T-helper 1 cell treated with Interleukin-12 subunit alpha and Interleukin-12 subunit beta and Interleukin-4 antibody, amounts not matched to agents 30 ng/mL and 1 ng/mL, for 36 hours (primary cell): Measurements from ENCODE around the gene FUT8. TPM values are rescaled to one million over a fixed set of nuclear protein-coding genes. Genes with fewer than 3 reads are reported as not detected.
"Not testable (repeated sequence)": the region's sequence is repeated elsewhere in the genome, so short reads cannot be mapped to it uniquely, and the experiment has no call there.

Experiments used
- intact Hi-C: fragments of 100-400 bp; cut with micrococcal nuclease; formaldehyde crosslinking; loops from one replicate; pipeline ENCODE4 v1.15.1; 2024
- total RNA-seq: library from RNA; stranded (reverse); gene quantifications from 2 replicates; pipeline ENCODE4 v1.2.3, GENCODE V29; 2022

The FUT8 gene
- total RNA-seq, 1 donor from 2014 or later: 156 TPM

DNA sequence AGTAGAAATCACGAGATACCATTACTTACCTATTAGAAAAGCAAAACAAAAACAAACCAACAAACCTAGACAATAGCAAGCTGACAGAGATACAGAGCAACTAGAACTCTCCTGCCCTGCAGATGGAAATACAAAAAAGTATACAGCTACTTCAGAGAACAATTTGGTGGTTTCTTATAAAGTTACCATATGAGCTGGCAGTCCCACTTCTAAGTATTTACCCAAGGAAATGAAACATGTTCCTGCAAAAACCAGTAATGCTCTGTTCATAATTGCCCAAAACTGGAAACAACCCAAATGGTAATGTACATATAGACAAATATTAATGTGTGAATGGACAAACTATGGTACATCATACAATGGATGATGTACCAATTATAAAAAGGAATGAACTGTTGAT is 31.7 kb downstream of the FUT8 start:
- intact Hi-C loops: loop anchor here (2.0 to 5.0 kb wide), 2 partner anchors 15 to 288 kb away; no protein-coding TSS in a partner anchor

DNA sequence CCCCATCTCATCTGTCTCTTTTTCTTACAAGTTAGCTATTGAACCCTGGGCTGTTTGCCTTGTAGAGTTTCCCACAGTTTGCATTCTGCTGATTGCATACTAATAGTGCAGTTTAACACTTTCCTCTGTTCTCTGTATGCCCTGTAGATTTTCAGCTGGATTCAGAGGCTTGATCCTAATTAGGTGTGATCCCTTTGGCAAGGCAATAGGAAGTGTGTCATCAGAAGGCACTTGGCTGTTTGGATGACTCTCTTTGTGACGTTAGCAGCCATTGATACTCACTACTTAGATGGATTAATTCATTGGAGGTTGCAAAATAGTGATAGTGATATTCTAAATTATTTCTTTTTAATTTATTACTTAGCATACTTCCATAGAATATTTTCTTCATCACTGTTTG is 33.6 kb downstream of the FUT8 start:
- intact Hi-C loops: no loop called here

DNA sequence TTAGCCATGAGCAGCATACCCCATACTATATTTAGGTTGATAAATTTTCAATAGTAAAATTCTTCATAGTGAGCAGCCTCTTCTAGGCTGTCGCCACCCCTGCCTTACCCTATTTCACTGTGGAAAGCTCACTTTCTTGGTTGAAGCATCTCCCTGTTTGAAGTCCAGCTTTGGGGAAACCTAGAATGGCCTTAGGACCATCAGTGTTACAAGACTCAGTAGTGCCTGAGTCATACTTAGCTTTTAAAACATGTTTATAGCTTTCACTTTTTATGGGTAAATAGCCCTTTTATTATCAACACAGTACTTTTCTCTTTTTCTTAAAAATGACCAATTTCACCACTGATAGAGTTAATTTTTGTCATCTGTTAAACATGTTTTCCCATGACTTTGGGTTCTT is 37.1 kb downstream of the FUT8 start:
- intact Hi-C loops: no loop called here

DNA sequence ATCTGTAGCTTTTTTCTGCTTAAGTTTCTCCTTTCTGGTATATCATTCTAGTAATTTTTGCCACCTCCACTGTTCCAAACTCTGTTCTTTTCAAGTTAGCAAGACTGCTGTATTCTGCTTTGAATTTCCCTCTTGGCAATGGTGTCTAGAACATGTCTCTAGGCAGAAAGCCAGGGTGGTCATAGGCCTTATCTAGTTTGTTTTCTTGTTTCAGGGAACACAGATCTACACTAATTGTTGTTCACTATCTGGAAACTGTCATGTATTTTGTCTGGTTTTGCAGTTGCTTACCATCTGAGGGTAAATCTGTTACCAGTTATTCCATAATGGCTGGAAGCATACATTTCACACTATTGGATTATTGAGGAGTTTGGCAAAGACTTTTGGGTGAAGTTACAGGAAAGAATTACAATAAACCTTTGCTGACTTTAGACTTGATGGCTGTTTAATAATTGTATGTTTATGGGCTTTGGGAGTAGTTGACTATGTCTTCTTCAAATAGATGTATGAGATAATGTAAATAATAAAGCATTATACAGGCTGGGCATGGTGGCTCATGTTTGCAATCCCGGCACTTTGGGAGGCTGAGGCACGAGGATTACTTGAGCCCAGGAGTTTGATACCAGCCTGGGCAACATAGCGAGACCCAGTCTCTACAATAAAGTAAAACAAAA is 41.4 kb downstream of the FUT8 start:
- intact Hi-C loops: no loop called here

DNA sequence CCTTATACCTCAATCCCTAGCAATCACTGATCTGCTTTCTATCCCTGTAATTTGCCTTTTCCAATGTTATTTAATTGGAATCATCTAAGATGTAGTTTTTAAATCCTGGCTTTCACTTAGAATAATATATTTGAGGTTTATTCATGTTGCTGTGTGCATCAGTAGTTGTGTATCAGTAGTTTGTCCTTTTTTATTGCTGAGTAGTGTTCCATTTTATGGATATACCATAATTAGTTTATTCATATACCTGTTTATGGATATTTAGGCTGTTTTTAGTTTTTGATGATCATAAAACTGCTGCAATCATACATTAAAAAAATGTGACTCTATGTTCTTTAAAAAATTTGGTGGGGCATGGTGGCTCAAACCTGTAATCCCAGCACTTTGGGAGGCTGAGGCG is 43.7 kb downstream of the FUT8 start:
- intact Hi-C loops: no loop called here

DNA sequence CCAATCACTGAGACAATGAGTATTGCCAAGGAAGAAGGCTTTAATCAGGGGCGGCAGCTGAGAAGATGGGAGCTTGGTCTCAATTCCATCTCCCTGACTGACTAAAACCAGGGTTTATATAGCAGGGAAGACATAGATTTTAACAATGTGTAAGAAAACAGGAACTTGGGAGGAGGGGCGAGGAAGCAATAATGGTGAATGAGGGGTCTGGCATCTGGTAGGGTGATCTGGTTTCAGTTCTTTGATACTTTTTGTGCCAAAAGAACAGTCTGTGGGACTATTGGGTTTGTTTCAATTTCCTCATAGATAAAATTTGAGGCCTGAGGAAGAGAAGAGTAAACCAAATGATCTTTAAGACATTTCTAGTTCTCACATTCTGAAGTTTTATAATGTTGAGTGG is 49.2 kb downstream of the FUT8 start:
- intact Hi-C loops: no loop called here

DNA sequence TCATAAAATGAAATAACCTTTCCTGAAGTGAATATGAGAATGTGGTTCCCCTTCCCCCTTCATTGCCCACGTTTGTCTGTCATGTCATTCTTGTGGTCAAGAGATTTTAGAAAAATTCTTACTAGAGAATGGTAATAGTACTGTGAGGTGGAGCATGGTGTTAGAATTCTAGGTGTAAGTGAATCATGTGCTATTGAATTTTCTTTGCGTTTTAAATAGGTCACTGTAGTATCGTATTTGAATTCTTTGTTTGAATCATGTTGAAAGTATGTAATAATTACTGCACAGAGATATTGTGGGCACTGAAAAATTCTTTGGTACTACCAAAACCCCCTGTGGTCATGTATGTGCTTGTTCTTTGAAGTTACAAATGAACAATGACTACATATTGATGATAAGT is 49.9 kb downstream of the FUT8 start:
- intact Hi-C loops: no loop called here

DNA sequence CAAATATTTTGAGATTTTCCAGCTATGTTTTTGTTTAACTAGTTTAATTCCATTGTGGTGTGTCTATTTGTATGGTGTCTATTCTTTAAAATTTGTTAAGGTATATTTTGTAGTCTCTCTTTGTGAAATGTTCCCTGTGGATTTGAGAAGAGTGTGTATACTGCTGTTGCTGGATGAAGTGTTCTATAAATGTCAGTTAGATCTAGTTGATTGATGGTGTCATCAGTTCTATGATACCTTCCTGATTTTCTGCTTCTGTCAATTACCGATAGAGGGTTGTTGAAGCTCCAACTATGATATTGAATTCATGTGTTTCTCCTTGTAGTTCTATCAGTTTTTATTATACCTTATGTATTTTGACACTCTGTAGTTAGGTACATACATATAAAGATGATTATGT is 53.1 kb downstream of the FUT8 start:
- intact Hi-C loops: no loop called here

DNA sequence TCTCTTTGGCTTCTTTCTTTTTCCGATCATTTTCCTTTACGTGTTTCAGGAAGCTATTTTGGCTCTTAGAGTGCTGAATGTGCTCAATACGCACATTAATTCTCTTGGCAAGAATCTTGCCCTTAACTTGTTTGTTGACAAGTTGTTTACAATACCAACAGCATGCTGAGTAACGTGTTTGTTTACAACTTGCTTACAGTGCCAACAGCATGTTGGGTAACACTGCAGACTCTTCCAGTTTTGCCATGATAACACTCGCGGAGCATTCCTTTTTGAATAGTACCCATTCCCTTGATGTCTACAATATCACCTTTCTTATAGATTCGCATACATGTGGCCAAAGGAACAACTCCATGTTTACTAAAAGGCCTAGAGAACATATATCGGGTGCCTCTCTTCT is 55.4 kb downstream of the FUT8 start:
- intact Hi-C loops: not testable (repeated sequence)

DNA sequence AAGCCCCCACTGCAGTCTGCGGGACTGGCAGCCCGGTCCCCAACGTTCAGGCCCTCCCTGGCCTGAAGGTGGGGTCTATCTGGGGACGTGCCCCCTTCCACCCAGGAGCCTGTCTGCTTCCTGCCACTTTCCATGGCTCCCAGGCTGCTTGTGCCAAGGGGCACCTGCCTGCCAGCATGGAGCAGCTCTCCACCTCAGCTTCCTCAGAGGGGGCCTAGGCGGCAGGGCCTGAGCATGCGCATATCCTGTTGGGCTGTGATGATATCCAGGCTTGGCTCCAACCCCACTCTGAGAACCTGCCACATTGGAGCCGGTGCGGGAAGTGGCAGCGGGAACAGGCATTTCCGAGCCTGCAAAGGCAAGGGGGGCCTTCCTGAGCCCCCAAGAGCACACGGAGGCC is 57.4 kb downstream of the FUT8 start:
- intact Hi-C loops: no loop called here

DNA sequence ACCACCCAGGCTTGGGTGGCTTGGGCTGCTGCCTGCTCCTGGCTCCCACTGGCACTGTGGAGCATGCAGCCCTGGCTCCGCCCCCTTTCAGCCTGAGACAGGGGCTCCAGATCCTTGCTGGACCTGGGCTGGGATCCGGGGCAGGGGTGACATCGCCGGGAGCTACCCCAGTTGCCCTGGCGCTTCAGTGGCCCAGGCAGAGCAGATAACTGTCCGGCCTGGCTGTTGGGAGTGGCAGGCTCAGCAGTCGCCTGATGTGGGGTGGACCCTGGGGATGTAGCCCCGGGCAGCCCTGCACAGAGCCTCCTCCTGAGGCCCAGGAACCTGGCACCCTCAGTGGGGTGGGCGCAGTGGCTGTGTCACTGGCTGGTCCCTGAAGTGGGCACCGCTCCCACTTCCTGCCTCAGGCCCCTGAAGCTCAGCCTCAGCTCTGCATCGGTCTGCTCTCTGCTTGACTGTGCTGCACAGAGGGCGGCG is 57.9 kb downstream of the FUT8 start:
- intact Hi-C loops: no loop called here

DNA sequence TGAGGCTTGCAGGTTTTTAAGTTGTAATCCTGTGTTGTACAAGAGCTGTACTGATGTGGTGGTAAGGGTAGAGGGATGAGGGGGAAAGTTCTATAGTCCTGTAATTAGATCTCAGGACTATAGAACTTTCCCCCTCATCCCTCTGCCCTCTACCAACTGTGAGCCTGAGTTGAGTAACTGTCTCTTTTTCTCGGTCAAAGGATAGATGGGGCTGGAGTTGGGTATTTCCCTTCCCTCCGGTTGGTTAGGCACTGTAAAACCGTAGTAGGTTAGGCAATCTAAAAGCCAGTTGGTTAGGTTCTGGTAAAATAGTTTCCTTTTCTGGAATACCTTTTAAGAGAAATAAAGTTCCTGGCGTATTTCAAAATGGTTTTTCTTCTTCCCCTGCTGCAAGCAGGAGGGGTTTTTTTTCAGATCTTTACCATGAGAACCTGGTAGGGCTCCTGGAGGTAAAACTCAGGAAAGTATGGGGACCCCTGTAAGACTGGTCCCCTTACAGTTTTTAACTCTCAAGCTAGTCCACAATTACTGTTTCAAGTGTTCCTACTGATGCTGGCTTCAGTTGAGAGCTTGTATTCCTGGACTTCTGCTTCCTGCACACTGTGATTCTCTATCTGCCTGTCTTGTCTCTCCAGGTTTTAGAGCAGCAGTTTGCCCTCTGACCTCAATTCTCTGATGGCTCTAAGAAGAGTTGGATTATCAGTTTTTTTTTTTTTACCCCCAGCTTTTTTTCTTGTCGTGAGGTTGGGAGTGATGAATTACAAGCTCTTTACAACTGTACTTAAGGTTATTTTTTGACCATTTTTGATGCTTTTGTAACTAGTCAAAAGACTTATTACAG is 58.7 kb downstream of the FUT8 start:
- intact Hi-C loops: no loop called here

DNA sequence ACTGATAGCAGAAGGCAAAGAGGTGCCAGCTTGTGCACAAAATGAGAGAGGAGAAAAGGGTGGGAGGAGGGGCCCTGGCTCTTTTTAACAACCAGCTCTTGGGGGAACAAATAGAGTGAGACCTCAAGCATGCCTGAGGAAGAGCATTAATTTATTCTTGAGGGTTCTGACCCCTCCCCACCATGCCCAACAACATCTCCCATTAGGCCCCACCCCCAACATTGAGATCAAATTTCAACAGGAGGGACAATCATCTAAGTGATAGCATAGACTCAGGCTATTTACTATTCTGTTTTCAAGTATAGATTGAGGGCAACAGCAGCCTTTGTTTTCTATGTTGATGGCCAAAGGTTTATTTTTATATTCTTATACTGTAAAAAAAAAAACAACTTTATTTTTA is 59.7 kb downstream of the FUT8 start:
- intact Hi-C loops: no loop called here

DNA sequence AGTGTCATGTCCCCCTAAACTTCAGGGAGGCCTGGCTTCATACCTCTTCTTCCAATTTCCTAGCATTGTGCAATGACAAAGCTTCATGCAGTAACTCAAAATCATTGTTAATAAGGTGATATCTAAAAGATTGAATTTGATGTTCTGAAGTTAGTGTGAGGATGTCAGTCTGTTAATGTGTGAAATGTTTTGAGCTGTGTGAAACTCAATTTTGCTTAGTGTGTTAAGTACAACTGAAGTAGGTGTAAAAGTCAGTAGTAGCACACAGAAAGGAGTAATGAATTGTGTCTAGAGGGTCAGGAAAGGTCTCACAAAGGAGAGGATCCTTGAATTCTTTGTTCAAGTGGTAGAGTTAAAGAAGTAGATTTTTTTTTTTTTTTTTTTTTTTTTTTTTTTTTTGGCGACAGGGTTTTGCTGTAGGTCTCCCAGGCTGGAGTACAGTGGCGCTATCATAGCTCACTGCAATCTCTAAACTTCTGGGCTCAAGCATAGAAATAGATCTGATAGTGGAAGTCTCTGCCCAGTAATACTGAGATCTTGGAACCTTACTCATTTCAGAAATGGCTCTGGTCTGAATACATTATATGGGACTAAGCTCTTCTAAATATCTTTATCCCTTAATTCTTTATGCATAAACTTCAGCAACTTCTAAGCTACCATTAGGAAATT is 63.9 kb downstream of the FUT8 start:
- intact Hi-C loops: no loop called here

DNA sequence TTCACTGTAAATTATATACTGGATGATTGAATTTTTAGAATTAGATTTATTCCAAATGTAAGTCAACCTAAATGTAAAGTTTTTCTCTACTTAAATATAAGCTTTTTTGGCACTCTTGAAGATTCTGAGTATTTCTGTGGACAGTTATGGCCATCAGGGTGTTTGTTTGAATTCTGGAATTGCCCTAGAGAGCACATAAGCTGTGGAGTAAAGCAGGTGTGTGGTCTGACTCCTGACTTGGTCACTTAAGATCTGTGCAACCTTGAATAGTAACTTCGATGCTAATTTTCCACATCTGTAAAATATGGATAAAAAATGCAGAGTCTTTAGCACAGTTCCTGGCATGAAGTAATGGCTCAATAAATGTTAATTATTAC is 64.4 kb downstream of the FUT8 start:
- intact Hi-C loops: no loop called here

DNA sequence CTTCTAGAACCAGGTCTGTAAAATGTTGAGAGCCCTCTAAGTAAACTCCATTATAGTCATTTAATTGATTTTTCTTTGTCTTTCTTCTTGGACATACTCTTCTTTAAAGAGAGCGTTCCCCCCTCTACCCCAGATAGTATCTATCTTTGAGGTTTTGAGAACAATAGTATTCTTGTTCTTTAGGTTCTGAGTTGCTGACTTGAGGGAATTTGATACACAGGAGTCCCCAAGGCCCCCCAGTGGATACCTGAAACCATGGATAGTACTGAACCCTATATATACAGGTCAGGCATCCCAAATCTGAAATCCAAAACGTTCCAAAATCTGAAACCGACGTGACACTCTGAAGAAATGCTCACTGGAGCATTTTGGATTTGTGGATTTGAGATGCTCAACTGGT is 65.5 kb downstream of the FUT8 start:
- intact Hi-C loops: no loop called here

DNA sequence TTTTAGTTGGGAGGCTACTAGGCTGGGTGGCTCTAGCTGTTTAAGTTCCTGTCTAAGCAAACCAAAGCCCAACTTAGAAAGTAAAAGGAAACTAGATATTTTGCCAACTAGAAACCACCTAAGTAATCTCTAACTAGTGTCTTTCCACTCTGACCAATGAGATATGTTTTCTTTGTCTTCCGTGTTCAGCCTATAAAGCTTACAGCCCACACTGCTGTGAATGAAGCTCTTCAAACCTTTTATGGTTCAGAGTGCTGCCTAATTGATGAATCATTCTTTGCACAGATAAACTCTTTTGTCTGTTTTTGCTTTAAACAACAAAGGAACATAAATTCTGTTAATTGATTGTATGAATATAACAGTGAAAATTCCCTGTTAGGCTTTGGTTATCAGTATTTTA is 66.1 kb downstream of the FUT8 start:
- intact Hi-C loops: no loop called here

DNA sequence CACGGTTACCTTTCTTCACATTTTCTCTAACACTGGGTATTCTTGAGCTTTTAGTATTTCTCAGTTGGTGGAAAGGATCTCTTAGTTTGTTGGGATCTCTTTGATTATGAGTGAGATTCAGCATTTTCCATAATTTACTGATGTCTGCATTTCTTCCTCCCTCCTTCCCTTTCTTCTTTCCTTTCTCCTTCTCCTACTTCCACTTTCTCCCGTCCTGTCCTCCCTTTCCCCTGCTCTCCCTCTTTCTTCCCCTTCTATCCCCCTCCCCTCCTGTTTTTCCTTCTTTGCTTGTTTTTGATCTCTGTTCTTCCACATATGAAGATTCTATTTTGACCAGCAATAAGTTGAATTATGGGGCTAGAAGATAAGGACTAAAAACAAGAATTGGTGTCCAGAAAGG is 66.9 kb downstream of the FUT8 start:
- intact Hi-C loops: no loop called here

DNA sequence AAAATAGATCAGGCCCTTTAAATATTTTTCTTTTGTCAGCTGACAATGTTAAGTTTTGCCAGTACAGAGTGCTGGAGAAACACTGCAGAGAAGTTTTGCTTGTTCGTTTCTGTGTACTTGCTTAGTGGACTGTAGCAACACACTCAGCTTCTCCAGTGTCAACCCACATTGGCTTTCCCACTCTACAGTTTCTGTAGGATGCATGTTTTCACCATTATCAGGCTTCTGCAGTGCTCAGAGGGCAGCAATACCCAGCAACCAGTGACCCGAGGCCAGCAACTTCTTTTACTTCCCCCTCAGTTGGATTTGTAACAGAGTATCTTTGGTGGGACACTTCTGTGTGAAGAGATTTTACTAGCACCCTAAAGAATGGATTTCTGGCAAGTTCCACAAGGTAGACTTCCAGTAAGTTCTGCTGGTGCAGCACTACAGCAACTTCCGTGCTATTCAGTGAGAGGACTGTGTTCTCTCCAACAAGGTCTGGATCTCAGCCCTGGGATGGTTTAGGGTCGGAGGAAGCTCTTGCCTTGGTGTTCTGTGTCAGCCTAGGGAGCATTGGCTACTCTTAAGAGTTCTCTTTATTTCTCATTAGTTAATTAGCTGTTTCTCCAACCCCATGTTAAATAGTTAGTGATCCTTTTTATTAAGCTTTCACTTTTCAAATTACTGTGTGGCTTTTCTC is 70.4 kb downstream of the FUT8 start:
- intact Hi-C loops: no loop called here

DNA sequence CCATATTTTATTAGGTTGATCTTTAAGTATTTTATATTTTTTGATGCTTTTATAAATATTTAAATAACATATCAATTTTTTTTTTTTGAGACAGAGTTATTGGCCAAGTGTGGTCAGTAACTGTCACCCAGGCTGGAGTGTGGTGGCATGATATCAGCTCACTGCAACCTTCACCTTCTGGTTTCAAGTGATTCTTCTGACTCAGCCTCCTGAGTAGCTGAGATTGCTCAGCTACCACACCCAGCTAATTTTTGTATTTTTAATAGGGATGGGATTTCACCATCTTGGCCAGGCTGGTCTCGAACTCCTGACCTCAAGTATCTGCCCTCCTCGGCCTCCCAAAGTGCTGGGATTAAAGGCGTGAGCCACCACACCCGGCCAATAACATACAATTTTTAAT is 71.1 kb downstream of the FUT8 start:
- intact Hi-C loops: no loop called here

DNA sequence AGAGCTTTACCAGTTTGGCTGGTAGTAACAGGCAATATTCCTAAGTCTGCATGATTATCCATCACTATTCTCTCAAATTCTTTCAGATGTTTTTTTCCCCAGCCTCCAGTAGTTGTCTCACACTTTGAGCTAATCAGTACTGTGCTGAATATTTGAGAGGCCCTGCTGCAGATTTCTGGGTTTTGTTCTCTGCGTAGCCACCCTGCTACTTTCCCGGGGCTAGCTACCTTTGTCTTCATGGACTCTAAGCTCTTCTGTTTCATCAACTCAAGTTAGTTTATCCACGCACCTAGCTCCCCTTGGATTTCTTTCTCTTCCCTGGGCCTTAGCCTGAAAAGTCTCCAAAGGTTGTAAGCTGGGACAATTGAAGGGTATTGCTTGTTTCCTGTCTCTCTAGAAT is 73.0 kb downstream of the FUT8 start:
- intact Hi-C loops: no loop called here

DNA sequence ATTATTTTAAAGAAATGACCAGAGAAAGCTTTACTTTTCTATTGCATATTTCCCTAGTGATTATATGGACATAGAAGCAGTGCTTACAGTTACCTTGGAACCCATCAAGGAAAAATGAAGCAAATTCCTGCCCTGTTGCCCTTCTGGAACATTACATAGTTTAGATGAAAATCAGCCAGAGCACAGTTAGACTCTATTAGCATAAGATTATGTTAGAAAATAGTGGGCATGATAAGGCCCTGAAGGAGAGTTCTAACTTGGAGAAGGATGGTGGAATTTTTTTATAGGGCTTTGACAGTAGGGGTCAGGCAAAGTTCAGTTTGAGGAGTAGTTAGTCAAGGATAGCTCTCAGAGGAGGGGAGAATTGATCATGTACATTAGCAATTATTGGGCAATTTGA is 74.3 kb downstream of the FUT8 start:
- intact Hi-C loops: no loop called here
